A172 (cell line): ENCODE measurements around the gene ATP6V0E2. TPM values are rescaled to one million over a fixed set of nuclear protein-coding genes. Genes with fewer than 3 reads are reported as not detected.

ENCODE experiments used
- DNase-seq: peaks from one replicate; pipeline ENCODE4 v3.0.0-alpha.2; 2015; ENCODE audit warnings: low spot score
- total RNA-seq: library from RNA; depleted of rRNA; stranded (reverse); fragments of >200 nt; shearing (Covaris generic); gene quantifications from 2 replicates; pipeline ENCODE4 v1.2.3, GENCODE V29; 2014

ATP6V0E2 gene
- total RNA-seq, 1 experiment from 2014 or later, result 89.3 TPM

DNA sequence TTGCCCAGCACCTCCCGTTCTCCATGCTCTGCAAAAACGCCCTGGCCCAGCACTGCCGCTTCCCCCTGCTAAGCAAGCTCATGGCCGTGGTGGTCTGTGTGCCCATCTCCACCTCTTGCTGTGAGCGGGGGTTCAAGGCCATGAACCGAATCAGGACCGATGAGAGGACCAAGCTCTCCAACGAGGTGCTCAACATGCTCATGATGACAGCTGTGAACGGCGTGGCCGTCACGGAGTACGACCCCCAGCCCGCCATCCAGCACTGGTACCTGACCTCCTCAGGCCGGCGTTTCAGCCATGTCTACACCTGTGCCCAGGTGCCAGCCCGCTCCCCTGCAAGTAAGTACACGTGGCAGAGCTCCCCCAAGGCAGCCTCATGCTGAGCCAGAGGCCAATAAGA is 11.6 kb upstream of the ATP6V0E2 start:
- DNase-seq, result no peak

DNA sequence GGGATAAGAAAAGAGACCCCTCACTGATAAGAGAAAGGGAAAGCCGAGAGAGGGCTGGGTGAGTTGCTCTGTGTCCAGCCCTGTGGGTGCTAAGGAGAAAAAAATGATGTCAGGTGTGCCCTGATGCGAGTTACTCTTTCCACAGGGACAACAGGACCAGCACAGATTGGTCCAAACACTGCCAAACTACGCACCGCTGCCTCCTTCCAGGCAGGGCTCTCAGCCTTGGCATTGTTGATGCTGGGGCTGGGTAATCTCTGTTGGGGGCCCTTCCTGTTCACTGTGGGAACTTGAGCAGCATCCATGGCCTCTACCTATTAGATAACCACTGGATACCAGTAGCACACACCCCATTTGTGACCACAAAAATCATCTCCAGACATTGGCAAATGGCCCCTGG is 10.3 kb upstream of the ATP6V0E2 start:
- no peak for DNase-seq

DNA sequence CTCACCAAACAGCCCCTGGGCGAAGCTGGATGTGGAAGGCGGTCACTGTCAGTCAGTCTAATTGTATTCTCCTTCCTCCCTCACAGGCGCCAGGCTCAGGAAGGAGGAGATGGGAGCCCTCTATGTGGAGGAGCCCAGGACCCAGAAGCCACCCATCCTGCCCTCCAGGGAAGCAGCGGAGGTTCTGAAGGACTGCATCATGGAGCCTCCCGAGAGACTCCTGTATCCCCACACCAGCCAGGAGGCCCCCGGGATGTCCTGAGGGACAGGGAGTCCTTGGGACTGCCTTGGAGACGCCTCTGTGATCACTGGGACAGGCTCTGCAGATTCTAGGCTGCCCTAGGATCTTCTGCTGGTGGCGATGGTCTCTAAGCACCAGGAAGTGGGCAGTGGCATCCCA is 9.7 kb upstream of the ATP6V0E2 start:
- no peak for DNase-seq

DNA sequence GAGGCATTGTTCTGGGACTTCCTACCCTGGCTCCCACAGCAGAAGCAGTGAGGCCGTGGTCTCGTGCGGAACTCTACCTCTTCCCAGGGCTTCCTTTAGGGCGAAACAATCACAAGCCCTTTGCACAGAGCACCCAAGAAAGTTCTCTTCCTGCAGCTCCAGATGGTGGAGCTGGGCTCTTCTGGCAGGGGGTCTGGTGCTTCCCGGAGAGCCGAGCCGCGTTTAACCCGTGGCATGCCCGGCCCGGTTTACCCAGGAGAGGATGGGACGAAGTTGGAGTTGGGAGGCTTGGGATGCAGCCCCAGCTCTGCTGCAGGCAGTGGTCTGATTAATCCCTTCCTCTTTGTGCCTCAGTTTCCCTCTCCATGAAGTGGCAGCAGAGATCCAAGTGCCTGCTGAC is 9.0 kb upstream of the ATP6V0E2 start:
- no peak for DNase-seq

DNA sequence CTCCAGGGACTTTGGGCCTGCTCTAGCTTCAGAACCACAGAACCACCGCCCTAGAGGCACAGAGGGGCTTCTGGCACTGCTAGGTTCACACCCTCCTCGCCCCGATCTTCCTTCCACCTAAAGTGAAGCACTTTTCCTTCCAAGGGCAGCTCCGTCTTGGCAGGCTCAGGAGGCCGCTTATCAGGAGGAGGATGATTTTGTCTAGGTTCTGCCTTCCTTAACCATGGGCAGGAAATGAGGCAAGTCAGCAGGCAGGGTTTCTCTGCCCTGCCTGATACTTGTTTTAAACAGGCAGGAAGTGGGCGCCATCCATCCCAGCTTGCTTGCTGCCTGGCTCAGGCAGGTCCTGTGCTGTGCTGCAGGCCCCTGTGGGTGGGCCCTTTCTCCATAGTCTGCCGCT is 8.3 kb upstream of the ATP6V0E2 start:
- DNase-seq, result no peak

DNA sequence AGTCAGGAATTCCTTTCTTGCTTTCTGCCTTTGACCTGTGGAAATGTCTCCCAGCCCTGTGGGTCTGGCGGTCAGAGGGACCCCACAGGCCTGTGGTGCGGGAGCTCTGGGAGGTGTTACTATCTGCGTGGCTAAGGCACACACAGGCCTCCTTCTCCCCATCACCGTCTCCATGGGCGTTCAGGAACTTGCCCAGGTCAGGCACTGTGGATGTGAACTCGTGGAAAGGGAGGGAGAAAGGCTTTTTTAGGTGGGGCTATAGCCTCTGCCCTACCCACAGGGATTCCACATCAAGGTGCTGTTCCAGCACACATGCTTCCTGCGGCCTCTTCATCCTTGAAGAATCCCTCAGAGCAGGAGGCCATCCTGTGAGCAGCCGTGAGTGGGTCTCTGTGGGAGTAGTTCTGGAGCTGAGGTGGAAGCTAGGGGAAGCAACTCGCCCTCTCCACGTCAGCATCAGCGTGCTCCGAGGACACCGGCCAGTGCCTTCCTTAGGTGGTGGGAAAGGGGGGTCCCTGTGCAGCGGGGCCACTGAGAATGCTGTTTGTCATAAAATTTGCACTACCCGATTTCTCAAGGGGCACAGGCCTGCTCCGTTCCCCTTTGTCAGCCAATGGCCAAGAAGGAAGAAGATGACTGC is 7.5 kb upstream of the ATP6V0E2 start:
- DNase-seq, result no peak

DNA sequence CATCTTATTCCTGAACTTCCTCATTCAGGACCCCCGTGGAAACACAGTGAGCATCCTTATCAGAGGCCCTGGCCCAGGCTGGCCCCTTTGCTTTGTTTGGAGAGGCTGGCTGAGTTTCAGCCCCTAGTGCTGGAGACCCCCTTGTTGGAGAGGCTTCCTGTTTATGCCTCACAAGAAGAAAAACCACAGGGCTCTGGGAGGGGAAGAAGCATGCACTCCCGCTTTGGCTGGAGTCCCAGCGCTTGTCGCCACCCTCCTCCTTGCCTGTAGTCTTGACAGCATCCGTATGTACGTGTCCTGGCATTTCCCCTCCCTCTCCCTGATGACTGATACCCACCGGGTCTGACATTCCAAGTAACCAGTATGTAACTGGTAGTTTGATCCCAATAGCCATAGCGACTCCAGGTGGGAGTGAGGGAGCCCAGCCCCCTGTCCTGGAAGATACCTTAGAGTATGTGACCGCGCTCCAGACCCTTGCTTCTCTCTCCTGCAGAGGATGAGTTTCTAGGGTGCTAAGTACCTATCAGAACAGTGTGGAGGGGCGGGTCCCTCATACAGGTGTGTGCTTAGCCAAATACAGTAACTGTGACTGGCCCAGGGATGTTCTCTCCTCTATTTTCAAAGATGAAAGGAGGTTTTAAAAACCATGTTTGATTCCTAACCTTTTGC is 6.9 kb upstream of the ATP6V0E2 start:
- DNase-seq, result no peak

DNA sequence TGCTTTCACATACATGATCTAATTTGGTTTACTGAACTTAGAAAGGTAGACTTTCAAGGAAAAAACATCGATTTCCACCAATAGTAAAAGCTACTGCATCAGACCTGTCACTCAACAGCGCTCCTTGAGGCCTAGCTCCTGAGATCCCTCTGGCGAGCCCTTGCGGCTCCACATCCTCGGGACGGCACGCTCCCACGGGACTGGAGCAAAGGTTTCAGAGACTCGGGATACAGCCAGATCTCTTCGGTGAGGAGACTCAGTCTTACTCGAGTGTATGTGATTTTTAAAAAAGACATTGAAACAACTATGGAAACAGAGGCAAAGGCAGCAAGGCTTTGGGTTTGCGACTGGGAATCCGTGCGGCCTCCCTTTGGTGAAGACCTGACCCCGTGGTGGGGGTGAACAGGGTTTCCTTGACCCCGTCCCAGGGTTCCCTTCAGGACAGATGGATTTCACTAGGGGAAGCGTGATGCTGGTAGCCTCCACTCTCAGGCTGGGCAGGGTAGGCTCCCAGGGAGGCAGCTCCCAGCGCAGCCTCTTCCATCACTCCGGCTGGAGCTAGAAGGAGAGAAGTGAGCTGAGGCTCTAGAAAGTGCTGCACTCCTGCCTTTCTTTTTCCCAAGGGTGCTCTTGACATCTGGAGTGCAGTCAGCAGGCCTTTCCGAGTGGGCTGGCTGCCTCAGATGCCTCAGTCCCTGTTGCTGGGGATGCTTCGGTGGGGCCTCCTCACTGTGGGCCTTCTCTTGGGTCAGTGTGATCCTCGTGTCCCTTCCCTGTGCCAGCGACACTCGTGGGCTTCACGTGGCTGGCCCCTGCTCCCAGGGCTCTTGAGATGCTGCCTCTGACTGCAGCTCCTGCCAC is 5.8 kb upstream of the ATP6V0E2 start:
- DNase-seq, result no peak

DNA sequence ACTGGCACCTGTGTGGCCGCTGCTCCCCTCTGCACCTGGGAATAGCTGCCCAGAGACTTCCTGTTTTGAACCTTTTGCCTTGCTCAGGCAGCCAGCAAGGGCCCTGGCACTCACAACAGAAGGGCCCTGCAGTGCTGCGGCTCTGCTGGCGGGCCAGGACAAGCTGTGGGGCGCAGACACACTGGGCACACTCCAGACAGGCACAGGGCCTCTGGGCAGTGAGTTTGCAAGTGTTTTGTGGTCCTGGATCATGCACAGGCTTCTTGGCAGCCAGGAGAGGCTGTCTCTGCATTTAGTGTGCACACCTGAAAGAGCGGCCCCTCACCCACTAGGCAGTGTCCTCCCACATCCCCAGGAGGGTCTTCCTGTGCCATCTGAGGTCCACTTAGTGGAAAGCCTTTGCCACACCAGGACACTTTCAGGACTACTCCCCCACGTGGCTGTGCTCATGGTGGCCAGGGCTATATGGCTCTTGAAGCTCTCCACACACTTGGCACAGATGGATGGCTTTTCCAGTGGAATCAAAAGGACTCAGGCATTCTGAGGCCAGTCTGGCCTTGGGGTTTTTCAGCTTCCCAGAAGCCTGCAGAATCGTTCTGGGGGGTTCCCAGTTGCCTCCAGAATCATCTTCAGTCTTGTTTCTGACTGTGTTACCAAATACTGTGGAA is 5.0 kb upstream of the ATP6V0E2 start:
- DNase-seq, result no peak

DNA sequence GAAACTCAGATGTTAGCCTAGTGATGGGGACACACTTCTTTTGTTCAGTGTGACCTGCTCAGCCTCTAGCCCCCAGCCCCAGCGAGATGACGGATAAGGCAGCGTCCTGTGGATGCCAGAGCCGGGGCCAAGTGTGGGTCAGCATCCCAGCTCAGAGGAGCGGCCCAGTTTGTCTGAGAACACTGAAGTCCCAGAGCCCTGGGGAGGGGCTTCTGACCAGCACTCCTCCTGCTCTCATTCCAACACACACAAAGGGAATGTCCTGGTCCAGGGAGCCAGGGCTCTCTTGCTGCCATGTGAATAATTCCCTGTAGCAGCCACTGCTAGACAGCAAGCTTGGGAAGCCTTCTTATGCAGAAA is 4.5 kb upstream of the ATP6V0E2 start:
- no peak for DNase-seq

DNA sequence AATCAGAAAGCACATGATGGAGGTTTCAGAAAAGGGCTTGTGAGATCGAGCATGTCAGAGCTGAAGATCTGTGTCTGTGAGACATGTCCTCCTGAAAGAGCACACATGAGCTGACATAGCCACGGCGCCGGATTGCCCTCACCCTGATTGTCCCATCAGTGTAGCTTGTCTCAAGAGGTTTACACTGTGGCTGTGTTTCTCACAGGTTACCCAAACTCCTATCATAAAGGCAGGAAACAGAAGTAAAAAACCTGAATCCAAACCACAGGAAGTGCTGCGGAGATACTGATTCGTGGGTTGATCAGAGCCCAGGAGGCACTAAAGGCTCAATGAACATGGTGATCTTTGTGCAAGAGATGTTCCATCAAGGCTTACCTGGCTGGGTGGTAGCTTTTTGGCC is 3.9 kb upstream of the ATP6V0E2 start:
- DNase-seq, result no peak

DNA sequence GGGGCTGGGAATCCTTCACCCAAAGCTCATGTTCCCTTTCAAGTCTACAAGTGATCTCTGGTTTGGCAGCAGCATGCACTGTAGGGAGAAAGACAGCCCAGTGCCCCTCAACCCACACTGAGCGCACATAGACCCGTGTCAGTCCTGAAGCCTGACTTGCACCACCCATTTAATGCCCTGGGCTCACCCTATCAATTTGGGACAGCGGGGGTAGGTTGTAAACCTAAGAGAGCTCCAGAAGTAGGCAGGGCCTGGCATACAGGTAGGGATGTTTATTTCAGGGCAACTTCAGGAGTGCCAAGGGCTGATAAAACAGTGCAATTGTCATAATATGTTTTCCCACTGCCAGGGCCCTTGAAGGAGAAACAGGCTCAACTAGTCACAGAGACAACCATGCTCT is 3.5 kb upstream of the ATP6V0E2 start:
- no peak for DNase-seq

DNA sequence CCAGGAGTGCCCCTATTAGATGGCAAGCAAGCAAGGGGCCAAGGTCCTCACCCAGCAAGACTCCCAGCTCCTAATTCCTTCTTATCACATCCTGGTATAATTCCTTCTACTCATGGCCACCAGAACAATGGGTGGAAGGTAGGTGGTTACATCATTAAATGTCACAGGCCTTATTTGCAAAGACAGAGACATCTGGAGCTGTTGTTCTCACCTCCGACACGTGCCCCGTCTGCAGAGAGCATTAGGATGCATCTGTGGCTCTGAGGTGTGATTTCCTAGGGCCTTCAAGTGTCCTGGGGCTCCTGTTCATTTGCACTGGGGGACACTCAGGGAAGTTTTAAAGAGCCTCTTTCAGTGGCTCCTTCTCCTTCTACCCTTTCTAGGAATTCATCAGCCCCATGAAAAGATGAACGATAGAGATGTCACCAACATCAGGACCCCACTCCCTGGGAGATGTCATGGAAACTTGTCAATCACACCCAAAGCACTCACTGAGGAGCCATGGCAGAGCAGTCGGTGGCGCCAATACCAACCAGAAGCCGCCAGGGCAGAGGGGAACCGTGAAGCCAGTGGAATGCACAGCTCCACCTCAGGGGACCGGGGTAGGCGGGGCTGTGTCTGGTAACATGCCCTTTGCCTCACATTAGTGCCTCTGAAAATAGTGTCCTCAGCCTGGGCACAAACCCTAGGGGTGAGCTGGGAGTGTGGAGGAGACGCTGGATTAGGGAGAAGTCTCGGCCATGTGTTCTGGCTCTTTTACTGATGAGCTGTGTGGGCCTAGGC is 2.9 kb upstream of the ATP6V0E2 start:
- no peak for DNase-seq

DNA sequence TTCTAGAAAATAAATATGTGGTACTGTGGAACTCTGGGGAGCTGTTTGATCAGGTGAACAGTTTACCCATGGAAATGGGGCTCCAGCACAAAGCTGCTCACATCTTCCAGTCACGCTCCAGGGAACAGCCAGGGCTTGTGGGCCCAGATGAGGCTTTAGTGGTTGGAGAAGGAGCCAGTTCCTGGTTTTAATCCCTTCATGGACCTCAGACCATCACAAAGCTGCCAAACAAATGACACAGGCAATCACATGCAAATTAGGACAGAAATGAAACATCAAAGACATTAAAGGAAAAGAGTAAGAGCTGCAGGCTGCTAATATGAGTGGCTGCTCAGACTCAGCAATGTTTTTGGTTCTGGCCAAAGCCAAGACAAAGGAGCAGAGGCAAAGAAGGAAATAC is 2.2 kb upstream of the ATP6V0E2 start:
- DNase-seq, result no peak

DNA sequence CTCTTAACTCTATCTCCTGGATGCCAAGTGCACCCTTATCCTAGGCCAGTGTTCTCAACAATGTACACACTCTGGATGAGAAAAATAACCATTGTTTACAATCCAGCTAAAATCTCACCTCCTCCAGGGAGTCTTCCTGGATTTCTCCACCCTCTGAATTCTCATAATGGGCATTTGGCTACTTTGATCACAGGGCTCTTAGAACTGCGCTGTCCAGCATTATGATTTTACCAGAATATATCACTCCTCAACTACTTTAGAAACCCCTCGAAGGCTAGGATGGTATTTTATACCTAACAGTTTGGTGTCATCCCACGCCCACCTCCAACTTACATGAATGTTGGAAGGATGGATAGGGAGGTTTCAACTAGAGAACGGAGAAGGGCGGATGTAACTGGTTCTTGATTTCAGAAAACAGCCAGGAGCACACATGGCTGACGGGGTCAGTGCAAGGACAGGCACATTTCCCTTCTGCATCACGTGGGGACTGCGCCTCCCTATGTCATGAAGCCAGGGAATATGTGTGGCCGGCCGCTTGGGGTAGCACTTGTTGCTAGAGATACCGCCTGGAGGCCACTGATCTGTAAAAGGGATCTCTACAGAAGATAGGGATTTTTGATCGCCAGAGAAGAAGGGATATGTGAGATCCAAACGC is 1.2 kb upstream of the ATP6V0E2 start:
- peak; percentile 72 for DNase-seq

DNA sequence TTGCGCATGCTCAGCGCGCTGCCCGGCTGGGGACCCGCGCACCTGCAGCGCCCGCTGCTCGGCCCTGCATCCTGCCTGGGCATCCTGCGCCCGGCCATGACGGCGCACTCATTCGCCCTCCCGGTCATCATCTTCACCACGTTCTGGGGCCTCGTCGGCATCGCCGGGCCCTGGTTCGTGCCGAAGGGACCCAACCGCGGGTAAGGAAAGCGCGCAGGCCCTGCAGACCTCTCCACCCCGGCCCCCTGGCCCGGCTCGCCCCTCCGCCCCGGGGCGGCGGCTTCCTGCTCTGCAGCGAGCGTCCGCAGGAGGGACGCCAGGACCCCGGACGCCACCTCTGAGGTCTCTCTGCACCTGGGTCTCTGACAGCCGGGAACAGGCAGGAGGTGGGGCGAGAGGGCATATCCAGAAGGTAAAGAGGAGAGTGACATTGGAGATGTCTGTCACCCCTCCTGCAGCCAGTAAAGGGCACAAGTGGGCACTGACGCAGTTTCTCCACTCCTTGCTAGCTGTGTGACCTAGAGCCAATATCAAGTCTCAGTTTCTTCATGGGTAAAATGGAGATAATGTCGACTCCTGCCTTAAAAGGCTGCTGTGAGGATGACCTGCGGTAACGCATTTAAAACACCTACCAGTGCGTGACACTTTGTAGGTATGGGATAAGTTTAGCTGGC is 338 bp downstream of the ATP6V0E2 start:
- DNase-seq, result no peak

DNA sequence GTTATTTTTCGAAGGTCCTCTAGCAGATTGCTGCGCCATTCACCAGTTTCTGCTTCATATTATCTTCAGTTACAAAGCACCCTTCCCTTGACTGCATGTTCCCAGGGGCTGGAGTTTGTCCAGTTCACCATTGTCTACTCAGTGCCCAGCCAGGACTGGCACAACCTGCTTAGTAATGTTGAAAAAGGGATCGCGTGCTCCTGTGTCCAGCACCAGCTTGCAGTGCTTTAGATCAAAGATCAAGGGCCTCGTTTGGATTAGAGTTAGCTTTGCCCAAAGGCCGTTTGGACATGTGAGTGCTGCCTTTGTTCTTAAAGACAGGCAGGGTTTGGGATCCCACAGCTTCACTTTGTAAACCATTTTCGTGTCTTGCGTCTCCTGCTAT is 867 bp downstream of the ATP6V0E2 start:
- DNase-seq, result no peak

DNA sequence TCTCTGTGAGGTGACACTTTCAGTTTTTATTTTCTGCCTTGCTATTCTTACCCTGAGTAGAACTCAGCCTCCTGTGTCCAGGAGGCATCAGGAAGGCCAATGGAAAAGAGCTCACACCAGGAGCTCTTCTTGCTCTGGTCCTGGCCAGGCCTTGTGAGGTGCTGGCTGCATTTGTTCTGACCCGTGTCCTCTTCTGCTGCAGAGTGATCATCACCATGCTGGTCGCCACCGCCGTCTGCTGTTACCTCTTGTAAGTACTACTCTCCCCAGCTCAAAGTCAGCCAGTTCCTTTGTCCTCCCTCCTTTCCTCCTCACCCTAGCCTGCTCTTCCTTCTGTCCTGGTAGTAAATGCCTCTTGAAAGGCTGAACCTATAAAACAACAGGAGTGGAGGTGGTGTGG is 1.6 kb downstream of the ATP6V0E2 start:
- DNase-seq, result no peak

DNA sequence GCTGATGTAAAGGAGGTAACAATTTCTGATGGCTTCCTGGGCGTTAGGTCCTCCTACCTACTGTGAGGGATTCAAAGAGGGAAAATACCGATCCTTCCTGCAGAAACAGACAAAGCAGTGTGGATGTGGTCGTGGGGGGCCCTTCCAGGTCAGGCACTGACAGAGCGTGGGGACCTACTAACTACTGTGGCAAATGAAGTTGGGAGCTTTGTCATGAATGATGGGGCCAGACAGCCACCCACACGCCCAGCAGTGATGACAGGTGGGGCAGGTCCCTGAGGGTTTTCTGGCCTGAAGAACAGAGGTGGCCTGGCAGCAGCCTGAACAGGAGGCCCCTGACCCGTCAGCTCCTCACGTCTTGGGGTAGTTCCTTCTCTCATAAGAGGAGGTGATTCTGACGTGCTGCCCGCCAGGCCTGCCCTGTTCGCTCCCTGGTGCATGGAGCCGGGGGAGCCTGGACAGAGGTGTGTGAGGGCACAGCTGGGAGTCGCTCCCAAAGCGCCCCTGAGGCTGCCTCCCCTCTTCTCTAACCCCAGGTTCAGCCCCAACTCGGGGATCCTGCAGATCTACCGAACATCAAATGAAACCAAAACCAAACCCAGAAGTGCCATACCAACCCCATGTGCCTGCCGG is 4.2 kb downstream of the ATP6V0E2 start:
- DNase-seq, result no peak

DNA sequence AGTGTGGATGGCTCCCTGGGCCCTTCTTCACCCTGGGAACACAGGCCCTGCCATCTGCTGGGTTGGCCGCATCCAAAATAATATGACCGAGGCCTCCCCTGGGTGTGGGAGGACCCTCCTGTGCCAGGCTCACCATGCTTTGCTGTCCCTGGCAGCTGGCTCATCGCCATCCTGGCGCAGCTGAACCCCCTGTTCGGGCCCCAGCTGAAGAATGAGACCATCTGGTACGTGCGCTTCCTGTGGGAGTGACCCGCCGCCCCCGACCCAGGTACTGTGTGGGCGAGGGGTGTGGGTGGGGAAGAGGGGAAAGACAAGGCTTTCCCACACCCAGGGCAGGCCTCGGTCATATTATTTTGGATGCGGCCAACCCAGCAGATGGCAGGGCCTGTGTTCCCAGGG is 4.8 kb downstream of the ATP6V0E2 start:
- no peak for DNase-seq
